HG03039 (cell line): Measurements from ENCODE around the gene PRRC2B.
"Not testable (repeated sequence)": the region's sequence is repeated elsewhere in the genome, so short reads cannot be mapped to it uniquely, and the experiment has no call there.

Source experiments
- ATAC-seq: cut with Tn5 transposase; IDR thresholded peaks from one replicate; pipeline ENCODE4 v1.9.1; 2021; ENCODE audit warnings: mild to moderate bottlenecking, moderate library complexity; ENCODE audit not compliant: unreplicated experiment

Gene PRRC2B

GRCh38 chr9:131505012-131505411 lies 111.1 kb downstream of the PRRC2B start:
- no peak for ATAC-seq

GRCh38 chr9:131511416-131511815 lies 117.5 kb downstream of the PRRC2B start:
- ATAC-seq, result no peak

DNA sequence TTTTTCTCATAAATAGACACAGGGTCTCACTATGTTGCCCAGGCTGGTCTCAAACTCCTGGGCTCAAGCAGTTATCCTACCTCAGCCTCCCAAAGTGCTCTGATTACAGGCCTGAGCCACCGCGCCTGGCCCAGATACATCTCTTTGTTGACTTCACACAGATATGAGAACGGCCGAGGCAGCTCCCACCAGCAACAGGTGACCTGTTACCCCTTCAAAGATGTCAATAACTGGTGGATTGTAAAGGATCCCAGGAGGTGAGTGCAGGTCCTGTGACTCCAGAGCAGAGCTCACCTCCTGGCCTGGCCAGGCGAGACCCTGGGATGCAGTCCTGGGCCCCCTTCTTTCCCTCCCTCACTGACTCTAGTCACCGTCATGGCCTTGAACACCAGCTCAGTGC lies 118.0 kb downstream of the PRRC2B start:
- ATAC-seq, result no peak

- ATAC-seq, result no peak
Measured at GRCh38 chr9:131513177-131513576, 119.3 kb downstream of the PRRC2B start.

DNA sequence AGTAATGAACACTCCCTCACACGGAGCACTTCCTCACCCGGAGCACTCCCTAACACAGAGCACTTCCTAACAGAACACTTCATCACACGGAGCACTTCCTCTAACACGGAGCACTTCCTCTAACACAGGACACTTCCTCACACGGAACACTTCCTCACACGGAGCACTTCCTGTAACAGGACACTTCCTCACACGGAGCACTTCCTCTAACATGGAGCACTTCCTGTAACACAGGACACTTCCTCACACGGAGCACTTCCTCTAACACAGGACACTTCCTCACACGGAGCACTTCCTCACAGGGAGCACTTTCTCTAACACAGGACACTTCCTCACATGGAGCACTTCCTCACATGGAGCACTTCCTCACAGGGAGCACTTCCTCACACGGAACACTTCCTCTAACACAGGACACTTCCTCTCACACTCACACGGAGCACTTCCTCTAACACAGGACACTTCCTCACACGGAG lies 121.7 kb downstream of the PRRC2B start:
- not testable (repeated sequence) for ATAC-seq

DNA sequence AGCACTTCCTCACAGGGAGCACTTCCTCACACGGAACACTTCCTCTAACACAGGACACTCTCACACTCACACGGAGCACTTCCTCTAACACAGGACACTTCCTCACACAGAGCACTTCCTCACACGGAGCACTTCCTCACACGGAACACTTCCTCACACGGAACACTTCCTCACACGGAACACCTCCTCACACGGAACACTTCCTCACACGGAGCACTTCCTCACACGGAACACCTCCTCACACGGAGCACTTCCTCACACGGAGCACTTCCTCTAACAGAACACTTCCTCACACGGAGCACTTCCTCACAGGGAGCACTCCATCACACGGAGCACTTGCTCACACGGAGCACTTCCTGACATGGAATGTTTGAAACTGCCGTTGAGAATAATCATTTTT lies 122.2 kb downstream of the PRRC2B start:
- no peak for ATAC-seq

DNA sequence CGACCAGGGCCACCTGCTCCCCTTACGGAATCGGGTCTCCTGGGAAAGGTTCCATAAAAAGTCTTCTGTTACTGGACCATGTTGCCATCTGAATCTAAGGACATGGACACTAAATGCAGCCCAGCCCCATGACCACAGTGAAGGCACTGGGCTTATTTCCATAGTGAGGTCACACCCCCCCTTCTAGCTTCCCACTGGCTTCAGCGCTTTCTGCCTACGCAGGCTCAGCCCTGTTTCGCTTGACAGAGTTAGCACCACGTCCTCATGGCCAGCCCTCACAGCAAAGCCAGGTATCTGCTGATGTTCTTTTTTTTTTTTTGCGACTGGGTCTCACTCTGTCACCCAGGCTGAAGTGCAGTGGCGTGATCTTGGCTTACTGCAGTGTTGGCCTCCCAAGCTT lies 123.0 kb downstream of the PRRC2B start:
- no peak for ATAC-seq

DNA sequence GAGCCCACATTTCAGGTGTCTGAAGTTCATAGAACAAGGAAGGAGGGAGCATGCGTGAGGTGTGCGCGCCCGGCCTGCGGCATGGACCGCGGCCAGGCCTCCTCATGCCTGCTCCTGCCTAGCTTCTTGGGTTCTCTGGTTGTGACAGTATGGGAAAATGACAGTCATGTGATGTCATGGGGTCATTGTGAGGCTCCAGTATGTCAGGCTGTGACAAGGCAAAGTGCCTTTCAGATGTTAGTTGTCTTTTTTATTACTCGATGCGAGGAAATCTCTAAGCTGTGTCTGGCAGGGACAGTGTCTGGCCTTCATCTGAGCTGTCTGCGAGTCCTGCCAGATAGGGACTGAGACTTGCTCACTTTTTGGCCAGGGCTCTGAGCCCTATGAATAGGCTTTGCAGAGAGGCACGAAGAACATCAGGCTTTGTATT lies 123.9 kb downstream of the PRRC2B start:
- no peak for ATAC-seq

- no peak for ATAC-seq
Measured at GRCh38 chr9:131518553-131518952, 124.7 kb downstream of the PRRC2B start.

GRCh38 chr9:131520503-131520902 lies 126.6 kb downstream of the PRRC2B start:
- ATAC-seq, result no peak

DNA sequence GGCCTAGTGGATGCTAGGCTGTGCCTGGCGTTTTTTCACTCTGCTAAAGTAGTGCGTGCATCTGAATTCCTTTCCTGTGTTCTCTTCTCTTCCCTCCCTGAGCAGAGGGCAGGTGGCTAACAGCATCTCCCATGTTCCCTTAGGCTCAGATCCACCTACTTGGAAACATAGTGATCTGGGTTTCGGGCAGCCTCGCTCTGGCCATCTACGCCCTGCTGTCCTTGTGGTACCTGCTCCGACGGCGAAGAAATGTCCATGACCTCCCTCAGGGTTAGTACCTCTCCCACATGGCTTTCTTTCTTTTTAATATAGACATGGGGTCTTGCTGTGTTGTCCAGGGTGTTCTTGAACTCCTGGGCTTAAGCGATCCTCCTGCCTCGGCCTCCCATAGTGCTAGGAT lies 127.3 kb downstream of the PRRC2B start:
- no peak for ATAC-seq

GRCh38 chr9:131521822-131522221 lies 127.9 kb downstream of the PRRC2B start:
- no peak for ATAC-seq

DNA sequence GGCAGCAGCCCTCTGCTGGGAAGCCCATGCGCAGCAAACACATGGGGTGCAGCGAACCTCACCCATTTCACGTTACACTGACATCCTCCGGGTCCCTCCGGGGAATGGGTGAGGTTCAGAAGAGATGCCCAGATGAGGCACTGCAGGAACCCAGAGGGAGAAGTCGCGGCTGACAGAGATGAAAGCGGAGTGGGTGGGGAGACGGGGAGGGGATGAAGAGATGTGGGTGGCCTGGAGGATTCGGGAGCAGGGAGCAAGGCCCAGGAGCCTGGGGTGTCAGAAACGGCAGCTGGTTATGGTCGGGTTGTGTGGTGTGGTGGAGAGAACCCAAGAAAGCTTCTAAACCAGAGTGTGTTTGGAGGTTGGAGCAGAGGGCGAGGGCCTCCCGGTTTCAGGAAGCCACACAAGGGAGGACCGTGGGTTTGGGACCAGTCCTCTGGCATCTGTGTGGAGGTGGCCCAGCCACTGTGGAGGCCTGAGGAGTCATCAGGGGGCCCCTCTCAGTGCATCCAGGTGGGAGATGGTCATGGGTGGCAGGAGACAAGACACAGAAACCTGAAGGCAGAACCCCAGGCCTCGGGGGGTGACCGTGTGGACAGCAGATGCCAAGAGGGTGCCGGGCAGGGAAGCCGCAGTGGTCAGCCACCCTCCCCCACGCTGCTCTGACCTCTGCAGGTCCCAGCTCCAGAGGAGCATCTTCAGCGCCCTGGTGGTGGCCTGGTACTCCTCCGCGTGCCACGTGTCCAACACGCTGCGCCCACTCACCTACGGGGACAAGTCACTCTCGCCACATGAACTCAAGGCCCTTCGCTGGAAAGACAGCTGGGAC lies 128.6 kb downstream of the PRRC2B start:
- no peak for ATAC-seq

DNA sequence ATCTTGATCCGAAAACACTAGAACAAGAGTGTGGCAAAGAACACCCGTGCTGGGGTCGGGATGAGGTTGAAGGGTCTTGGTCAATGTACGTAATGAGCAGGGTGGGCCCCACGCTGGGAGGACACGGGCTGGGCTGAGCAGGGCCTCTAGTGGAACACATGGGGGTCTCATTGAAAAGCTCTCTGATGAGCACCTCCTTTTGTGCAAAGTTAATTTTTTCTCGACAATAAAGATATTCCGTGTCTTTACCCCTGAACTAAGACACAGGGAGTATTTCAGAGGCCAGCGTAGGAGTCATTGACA lies 129.2 kb downstream of the PRRC2B start:
- no peak for ATAC-seq

GRCh38 chr9:131523451-131524435 lies 129.9 kb downstream of the PRRC2B start:
- no peak for ATAC-seq

GRCh38 chr9:131524665-131525315 lies 130.9 kb downstream of the PRRC2B start:
- ATAC-seq, result no peak

- no peak for ATAC-seq
Measured at GRCh38 chr9:131525643-131526565, 132.0 kb downstream of the PRRC2B start.

DNA sequence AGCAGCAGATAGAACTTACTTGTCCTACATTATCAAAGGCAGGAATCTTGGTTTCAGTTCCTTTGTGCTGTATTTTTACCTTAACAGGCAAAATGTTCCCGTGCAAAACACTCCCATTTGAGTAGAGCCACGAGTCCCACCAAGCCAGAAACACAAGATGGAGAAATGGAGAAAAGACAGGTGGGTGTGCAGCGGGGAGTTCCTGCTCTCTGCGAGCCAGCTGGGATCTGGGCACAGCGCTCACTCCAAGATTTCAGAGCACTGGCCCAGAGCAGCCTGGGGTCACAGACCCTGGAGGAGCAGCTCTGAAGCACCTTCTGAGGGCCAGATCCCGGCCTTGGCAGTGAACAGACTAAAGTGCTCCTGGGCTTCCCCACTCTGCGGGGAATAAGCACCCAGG lies 134.3 kb downstream of the PRRC2B start:
- no peak for ATAC-seq

- no peak for ATAC-seq
Measured at GRCh38 chr9:131528886-131529505, 135.1 kb downstream of the PRRC2B start.
